Stimulated activated naive CD8-positive, alpha-beta T cell treated with anti-CD3 and anti-CD28 coated beads, Interleukin-15, Interleukin-2, amounts not matched to agents 100 ng/mL and 50 ng/mL, for 24 hours (primary cell): ENCODE results near the gene TMEM126A.
"Not testable (repeated sequence)": the region's sequence is repeated elsewhere in the genome, so short reads cannot be mapped to it uniquely, and the experiment has no call there.

Experiments
- H3K27ac Mint-ChIP-seq: one replicate; pipeline ENCODE4 v1.8.0; 2021; ENCODE audit warnings: mild to moderate bottlenecking, mixed read lengths
- H3K27me3 Mint-ChIP-seq: one replicate; pipeline ENCODE4 v1.8.0; 2021; ENCODE audit warnings: mixed read lengths
- H3K36me3 Mint-ChIP-seq: one replicate; pipeline ENCODE4 v1.8.0; 2021; ENCODE audit warnings: low read depth, mixed read lengths
- H3K4me1 Mint-ChIP-seq: one replicate; pipeline ENCODE4 v1.8.0; 2021; ENCODE audit warnings: low read depth, mixed read lengths
- H3K4me3 Mint-ChIP-seq: one replicate; pipeline ENCODE4 v1.8.0; 2021; ENCODE audit warnings: mild to moderate bottlenecking, mixed read lengths
- H3K9me3 Mint-ChIP-seq: one replicate; pipeline ENCODE4 v1.8.0; 2021; ENCODE audit warnings: mixed read lengths

The TMEM126A gene

GRCh38 chr11:85647604-85648299, at the start of gene TMEM126A:
Gene TMEM126A, plus strand, starts transcription at chr11:85647967. Its CDS starts 2,289 bp downstream, at chr11:85650256.
- Mint-ChIP-seq H3K27me3 (peaks cover 14% of the 10 kb centered on the region), H3K27ac (peak within 1 kb of the TSS; percentile 96), H3K4me1 (peaks cover 39% of the 10 kb centered on the region), H3K9me3 (no peaks in the 10 kb centered on the region), H3K36me3 (peaks cover 13% of the 10 kb centered on the region), H3K4me3 (peak within 1 kb of the TSS; percentile 100)

GRCh38 chr11:85599083-85599482, 48.7 kb upstream of the TMEM126A start:
- Mint-ChIP-seq H3K4me3 (no peak overlapping the region), H3K27me3 (no peaks in the 10 kb centered on the region), H3K27ac (no peak overlapping the region), H3K4me1 (no peaks in the 10 kb centered on the region), H3K9me3 (no peaks in the 10 kb centered on the region), H3K36me3 (no peaks in the 10 kb centered on the region)

- Mint-ChIP-seq H3K4me1 (no peaks in the 10 kb centered on the region), H3K27ac (no peak overlapping the region), H3K36me3 (no peaks in the 10 kb centered on the region), H3K4me3 (no peak overlapping the region), H3K27me3 (no peaks in the 10 kb centered on the region), H3K9me3 (no peaks in the 10 kb centered on the region)
Observed at GRCh38 chr11:85602526-85603213, 45.1 kb upstream of the TMEM126A start.

GRCh38 chr11:85603220-85603619, 44.5 kb upstream of the TMEM126A start:
- no peaks in the 10 kb centered on the region for H3K27me3 Mint-ChIP-seq
- no peaks in the 10 kb centered on the region for H3K36me3 Mint-ChIP-seq
- no peak overlapping the region for H3K27ac Mint-ChIP-seq
- no peaks in the 10 kb centered on the region for H3K9me3 Mint-ChIP-seq
- H3K4me3 Mint-ChIP-seq = no peak overlapping the region
- no peaks in the 10 kb centered on the region for H3K4me1 Mint-ChIP-seq

- H3K36me3 Mint-ChIP-seq, H3K4me1 Mint-ChIP-seq, H3K27ac Mint-ChIP-seq, H3K4me3 Mint-ChIP-seq, H3K27me3 Mint-ChIP-seq, H3K9me3 Mint-ChIP-seq: not testable (repeated sequence)
Observed at GRCh38 chr11:85606237-85606636, 41.5 kb upstream of the TMEM126A start.

GRCh38 chr11:85608621-85609020, 39.1 kb upstream of the TMEM126A start:
- H3K36me3 Mint-ChIP-seq, H3K9me3 Mint-ChIP-seq, H3K27ac Mint-ChIP-seq, H3K27me3 Mint-ChIP-seq, H3K4me3 Mint-ChIP-seq, H3K4me1 Mint-ChIP-seq: not testable (repeated sequence)

- H3K27ac Mint-ChIP-seq, H3K27me3 Mint-ChIP-seq, H3K4me3 Mint-ChIP-seq, H3K4me1 Mint-ChIP-seq, H3K9me3 Mint-ChIP-seq, H3K36me3 Mint-ChIP-seq: not testable (repeated sequence)
Observed at GRCh38 chr11:85609286-85609685, 38.5 kb upstream of the TMEM126A start.

- H3K9me3 Mint-ChIP-seq, H3K27me3 Mint-ChIP-seq, H3K4me3 Mint-ChIP-seq, H3K36me3 Mint-ChIP-seq, H3K27ac Mint-ChIP-seq, H3K4me1 Mint-ChIP-seq: not testable (repeated sequence)
Observed at GRCh38 chr11:85611643-85612042, 36.1 kb upstream of the TMEM126A start.

GRCh38 chr11:85619499-85619898, 28.3 kb upstream of the TMEM126A start:
- H3K27me3 Mint-ChIP-seq = peaks cover 4% of the 10 kb centered on the region
- H3K27ac Mint-ChIP-seq = no peak overlapping the region
- no peaks in the 10 kb centered on the region for H3K36me3 Mint-ChIP-seq
- H3K4me3 Mint-ChIP-seq = no peak overlapping the region
- no peaks in the 10 kb centered on the region for H3K9me3 Mint-ChIP-seq
- H3K4me1 Mint-ChIP-seq = peaks cover 12% of the 10 kb centered on the region

GRCh38 chr11:85620256-85620655, 27.5 kb upstream of the TMEM126A start:
- peaks cover 15% of the 10 kb centered on the region for H3K4me1 Mint-ChIP-seq
- no peaks in the 10 kb centered on the region for H3K36me3 Mint-ChIP-seq
- no peak overlapping the region for H3K27ac Mint-ChIP-seq
- H3K4me3 Mint-ChIP-seq = no peak overlapping the region
- peaks cover 4% of the 10 kb centered on the region for H3K27me3 Mint-ChIP-seq
- no peaks in the 10 kb centered on the region for H3K9me3 Mint-ChIP-seq

GRCh38 chr11:85626496-85626895, 21.3 kb upstream of the TMEM126A start:
- Mint-ChIP-seq H3K4me1 (peaks cover 45% of the 10 kb centered on the region), H3K36me3 (peaks cover 7% of the 10 kb centered on the region), H3K27me3 (no peaks in the 10 kb centered on the region), H3K4me3 (peak overlapping the region; percentile 93), H3K9me3 (no peaks in the 10 kb centered on the region), H3K27ac (peak overlapping the region; percentile 46)

- peaks cover 14% of the 10 kb centered on the region for H3K36me3 Mint-ChIP-seq
- peaks cover 45% of the 10 kb centered on the region for H3K4me1 Mint-ChIP-seq
- no peaks in the 10 kb centered on the region for H3K27me3 Mint-ChIP-seq
- H3K9me3 Mint-ChIP-seq = no peaks in the 10 kb centered on the region
- peak within 1 kb of the TSS; percentile 93 for H3K4me3 Mint-ChIP-seq
- peak within 1 kb of the TSS; percentile 92 for H3K27ac Mint-ChIP-seq
Observed at GRCh38 chr11:85627332-85627997, 20.3 kb upstream of the TMEM126A start, which contains the start of gene DLG2. Gene DLG2, minus strand, starts transcription at chr11:85627344.

- Mint-ChIP-seq H3K27me3 (no peaks in the 10 kb centered on the region), H3K4me1 (peaks cover 45% of the 10 kb centered on the region), H3K36me3 (peaks cover 15% of the 10 kb centered on the region), H3K27ac (peak within 1 kb of the TSS; percentile 92), H3K9me3 (no peaks in the 10 kb centered on the region), H3K4me3 (peak within 1 kb of the TSS; percentile 93)
Observed at GRCh38 chr11:85627998-85628770, 19.6 kb upstream of the TMEM126A start, which contains the start of gene TMEM126B. Gene TMEM126B, plus strand, starts transcription at chr11:85628593. Its CDS starts 15 bp downstream, at chr11:85628608.

- Mint-ChIP-seq H3K36me3 (peaks cover 19% of the 10 kb centered on the region), H3K4me3 (peak overlapping the region; percentile 93), H3K27me3 (no peaks in the 10 kb centered on the region), H3K4me1 (peaks cover 45% of the 10 kb centered on the region), H3K9me3 (no peaks in the 10 kb centered on the region), H3K27ac (peak overlapping the region; percentile 92)
Observed at GRCh38 chr11:85628771-85629341, 18.9 kb upstream of the TMEM126A start.
